MCF 10A (cell line): ENCODE data around the gene VIL1. TPM values are rescaled to one million over a fixed set of nuclear protein-coding genes. Genes with fewer than 3 reads are reported as not detected.

Source experiments
- BruUV-seq: library from RNA; stranded (reverse); fragments of 400-500 nt; replicated peaks from 2 replicates; lab custom pipeline; 2021; lab: Mats Ljungman, UMichigan
- CTCF ChIA-PET: fragments of 300-600 bp; sonication (Branson Sonifier 250); formaldehyde crosslinking; extraction: SDS; loops from one replicate; lab custom pipeline; 2021; ENCODE audit warnings: antibody characterized with exemption, inconsistent platforms; lab: Yijun Ruan, JAX
- POLR2A ChIA-PET: fragments of 300-600, 350-650 bp; sonication (Branson Sonifier 250); formaldehyde crosslinking; extraction: SDS; loops from one replicate; lab custom pipeline; 2020; ENCODE audit warnings: antibody characterized with exemption, inconsistent platforms; lab: Yijun Ruan, JAX
- DNase-seq: peaks from one replicate; pipeline ENCODE4 v3.0.0-alpha.2; 2018; ENCODE audit not compliant: unreplicated experiment
- H3K27ac Mint-ChIP-seq: one replicate; pipeline ENCODE4 v1.8.0; 2022; ENCODE audit warnings: mild to moderate bottlenecking, low read depth, mixed read lengths; ENCODE audit not compliant: unreplicated experiment
- H3K27me3 Mint-ChIP-seq: one replicate; pipeline ENCODE4 v1.8.0; 2022; ENCODE audit warnings: mixed read lengths; ENCODE audit not compliant: insufficient read depth, unreplicated experiment
- H3K36me3 Mint-ChIP-seq: one replicate; pipeline ENCODE4 v1.8.0; 2022; ENCODE audit warnings: mild to moderate bottlenecking, moderate library complexity, mixed read lengths; ENCODE audit not compliant: insufficient read depth, unreplicated experiment
- H3K4me1 Mint-ChIP-seq: one replicate; pipeline ENCODE4 v1.8.0; 2022; ENCODE audit warnings: mixed read lengths; ENCODE audit not compliant: insufficient read depth, unreplicated experiment
- H3K4me3 Mint-ChIP-seq: one replicate; pipeline ENCODE4 v1.8.0; 2022; ENCODE audit warnings: mild to moderate bottlenecking, moderate library complexity, mixed read lengths; ENCODE audit not compliant: unreplicated experiment
- H3K9me3 Mint-ChIP-seq: one replicate; pipeline ENCODE4 v1.8.0; 2022; ENCODE audit warnings: mixed read lengths; ENCODE audit not compliant: unreplicated experiment
- CTCF ChIP-seq: fragments of 200-600 bp; IDR thresholded peaks from one replicate; pipeline ENCODE4 v1.8.0; 2022; ENCODE audit warnings: antibody characterized with exemption, mild to moderate bottlenecking; ENCODE audit not compliant: unreplicated experiment
- intact Hi-C: fragments of 100-400 bp; cut with micrococcal nuclease; formaldehyde crosslinking; loops from 2 replicates; pipeline ENCODE4 v1.14.1; 2022
- total RNA-seq: library from RNA; stranded (reverse); gene quantifications from 2 replicates; pipeline ENCODE4 v1.2.3, GENCODE V29; 2022

Gene VIL1
- total RNA-seq, 1 experiment from 2014 or later: not detected

GRCh38 chr2:218392891-218393462 is 25.9 kb upstream of the VIL1 start:
- intact Hi-C loops: no loop called here
- H3K4me3 Mint-ChIP-seq: no peak overlapping the region
- TF ChIP-seq CTCF: no peak
- ChIA-PET POLR2A (interaction anchor here (0.6 to 6.2 kb wide), 5 partner anchors 95 to 1037 kb away, joined by 3 to 108 read pairs (median 3); partner anchors contain the start of gene TMBIM1), CTCF (interaction anchor here (0.6 to 6.4 kb wide), 6 partner anchors 15 to 133 kb away, joined by 3 to 49 read pairs (median 12); partner anchors contain the start of genes AAMP and PNKD)
- H3K27ac Mint-ChIP-seq: no peak overlapping the region
- peaks cover 10% of the 10 kb centered on the region for H3K36me3 Mint-ChIP-seq
- no peak for DNase-seq
- no peaks in the 10 kb centered on the region for H3K9me3 Mint-ChIP-seq
- peaks cover 12% of the 10 kb centered on the region for H3K4me1 Mint-ChIP-seq
- no peaks in the 10 kb centered on the region for H3K27me3 Mint-ChIP-seq
- no TSS peak for BruUV-seq

GRCh38 chr2:218393750-218394290 is 25.1 kb upstream of the VIL1 start:
- H3K36me3 Mint-ChIP-seq: peaks cover 10% of the 10 kb centered on the region
- ChIA-PET POLR2A (interaction anchor here (0.7 to 6.2 kb wide), 5 partner anchors 95 to 171 kb away, joined by 3 to 108 read pairs (median 3); partner anchors contain the start of genes PNKD and TMBIM1), CTCF (interaction anchor here (0.6 to 6.4 kb wide), 10 partner anchors 9 to 580 kb away, joined by 3 to 49 read pairs (median 8); partner anchors contain the start of genes AAMP and PNKD)
- no peak for DNase-seq
- intact Hi-C loops: no loop called here
- no TSS peak for BruUV-seq
- no peak overlapping the region for H3K4me3 Mint-ChIP-seq
- H3K27me3 Mint-ChIP-seq: no peaks in the 10 kb centered on the region
- peaks cover 12% of the 10 kb centered on the region for H3K4me1 Mint-ChIP-seq
- no peaks in the 10 kb centered on the region for H3K9me3 Mint-ChIP-seq
- H3K27ac Mint-ChIP-seq: no peak overlapping the region
- TF ChIP-seq CTCF: no peak

GRCh38 chr2:218394298-218395089 is 24.4 kb upstream of the VIL1 start:
- intact Hi-C loops: loop anchor here (5.0 kb wide), 1 partner anchor 207 kb away; no protein-coding TSS in a partner anchor
- TF ChIP-seq CTCF: no peak
- BruUV-seq: no TSS peak
- DNase-seq: no peak
- peak overlapping the region; percentile 28 for H3K4me3 Mint-ChIP-seq
- H3K9me3 Mint-ChIP-seq: no peaks in the 10 kb centered on the region
- no peak overlapping the region for H3K27ac Mint-ChIP-seq
- H3K27me3 Mint-ChIP-seq: no peaks in the 10 kb centered on the region
- ChIA-PET POLR2A (interaction anchor here (0.7 to 6.2 kb wide), 7 partner anchors 12 to 124 kb away, joined by 3 to 108 read pairs (median 17); partner anchors contain the start of genes AAMP, PNKD and TMBIM1), CTCF (interaction anchor here (0.6 to 6.4 kb wide), 11 partner anchors 10 to 280 kb away, joined by 3 to 49 read pairs (median 6); partner anchors contain the start of genes AAMP, CATIP and PNKD)
- H3K4me1 Mint-ChIP-seq: peaks cover 12% of the 10 kb centered on the region
- H3K36me3 Mint-ChIP-seq: peaks cover 10% of the 10 kb centered on the region
